ENCODE measurements around the gene TCEA2. TPM values are rescaled to one million over a fixed set of nuclear protein-coding genes. Genes with fewer than 3 reads are reported as not detected.
A peak's percentile ranks its signal among the peaks of the same experiment; 100 is the strongest.

The TCEA2 gene
- total and polyA plus RNA-seq, 2 of the 13 experiments (the other 11 are each of a cell fraction or from before 2014, with no cell fraction given) = 28.1 to 33.7 TPM

GRCh38 chr20:64053841-64054661 lies 8.9 kb upstream of the TCEA2 start (continued):
- TF ChIP-seq TFDP1 (CRISPR knock-in tag; IDR thresholded peaks at IDR 0.05; ENCODE audit: borderline replicate concordance) = peak; percentile 53
- TF ChIP-seq NFYB (CRISPR knock-in tag; IDR thresholded peaks at IDR 0.05) = 0 out of 2 replicates have a peak, but pooled peaks have one; percentile 6
- no peak; the same call in 1 of the 2 replicates for TF ChIP-seq GZF1 (CRISPR knock-in tag; IDR thresholded peaks at IDR 0.05)
- TF ChIP-seq SNRNP70 (IDR thresholded peaks at IDR 0.05; ENCODE audit: low read depth, low read length) = no peak
- TF ChIP-seq, protein P1, sequence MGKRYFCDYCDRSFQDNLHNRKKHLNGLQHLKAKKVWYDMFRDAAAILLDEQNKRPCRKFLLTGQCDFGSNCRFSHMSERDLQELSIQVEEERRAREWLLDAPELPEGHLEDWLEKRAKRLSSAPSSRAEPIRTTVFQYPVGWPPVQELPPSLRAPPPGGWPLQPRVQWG (CRISPR knock-in tag; IDR thresholded peaks at IDR 0.05; ENCODE audit: borderline replicate concordance, low read depth) = no peak
- no peak for TF ChIP-seq MLLT10 (CRISPR knock-in tag; IDR thresholded peaks at IDR 0.05)
- no peak; the same call in 1 of the 2 replicates for TF ChIP-seq KDM5A (IDR thresholded peaks at IDR 0.05; ENCODE audit: borderline replicate concordance, low read length)
- 0 out of 2 replicates have a peak, but pooled peaks have one; percentile 8 for TF ChIP-seq EEA1 (CRISPR knock-in tag; IDR thresholded peaks at IDR 0.05; ENCODE audit: borderline replicate concordance)
- peak; percentile 57 for TF ChIP-seq ZMYM3 (CRISPR knock-in tag; IDR thresholded peaks at IDR 0.05)
- TF ChIP-seq, protein P2, sequence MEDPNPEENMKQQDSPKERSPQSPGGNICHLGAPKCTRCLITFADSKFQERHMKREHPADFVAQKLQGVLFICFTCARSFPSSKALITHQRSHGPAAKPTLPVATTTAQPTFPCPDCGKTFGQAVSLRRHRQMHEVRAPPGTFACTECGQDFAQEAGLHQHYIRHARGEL (CRISPR knock-in tag; IDR thresholded peaks at IDR 0.05) = no peak
- peak; percentile 80 for TF ChIP-seq PAXIP1 (CRISPR knock-in tag; conservative IDR thresholded peaks at IDR 0.05)
- no peak for TF ChIP-seq RFX1 (IDR thresholded peaks at IDR 0.05)
- no peak for TF ChIP-seq HNRNPH1 (optimal IDR thresholded peaks at IDR 0.05; ENCODE audit: low read depth, low read length)
- peak; percentile 59; the same call in 1 of the 2 replicates for TF ChIP-seq CHCHD3 (CRISPR knock-in tag; IDR thresholded peaks at IDR 0.05)
- peak; percentile 84; the same call in 1 of the 2 replicates for TF ChIP-seq ZNF691 (CRISPR knock-in tag; IDR thresholded peaks at IDR 0.05; ENCODE audit: borderline replicate concordance, low read depth)
- TF ChIP-seq HES4 (CRISPR knock-in tag; IDR thresholded peaks at IDR 0.05; ENCODE audit: borderline replicate concordance) = no peak
- TF ChIP-seq RFX5 (IDR thresholded peaks at IDR 0.05; ENCODE audit: low read depth, low read length) = peak; percentile 69
- no peak for TF ChIP-seq ATF1 (CRISPR knock-in tag; IDR thresholded peaks at IDR 0.05)
- no peak for TF ChIP-seq ZBTB8A (CRISPR knock-in tag; IDR thresholded peaks at IDR 0.05; ENCODE audit: borderline replicate concordance, low read depth)
- no peak for TF ChIP-seq ZNF24 (IDR thresholded peaks at IDR 0.05)
- TF ChIP-seq MAFG (CRISPR knock-in tag; IDR thresholded peaks at IDR 0.05) = no peak
- TF ChIP-seq STAT5B (CRISPR knock-in tag; IDR thresholded peaks at IDR 0.05) = peak; percentile 12; the same call in 1 of the 2 replicates
- TF ChIP-seq ZNF780A (CRISPR knock-in tag; IDR thresholded peaks at IDR 0.05) = no peak
- peak; percentile 80; the same call in 1 of the 2 replicates for TF ChIP-seq PCBP1 (IDR thresholded peaks at IDR 0.05; ENCODE audit: borderline replicate concordance, low read depth, low read length)
